Adrenal gland (tissue), 12 donors: ENCODE results near the gene MOB3B. TPM values are rescaled to one million over a fixed set of nuclear protein-coding genes. Genes with fewer than 3 reads are reported as not detected.

Experiments used
- DNase-seq, 7 donors: peaks; one replicate each; pipeline ENCODE4 v3.0.0-alpha.2; 2019 to 2020
- H3K27ac ChIP-seq, 5 donors: fragments of 200-600 bp; sonication (generic) in 4 of 5; 1 replicate in 3 of 5; 2 replicates in 2 of 5; pipeline versions ENCODE4 v1.5.1 to v1.8.0; 2016 to 2020; ENCODE audit warnings: mild to moderate bottlenecking in 1 of 5
- H3K27me3 ChIP-seq: fragments of 200-600 bp; 2 replicates; pipeline ENCODE4 v1.8.0; 2021
- H3K36me3 ChIP-seq, 2 donors: fragments of 200-600 bp; replicated peaks in 1 of 2; 1 replicate in 1 of 2; 2 replicates in 1 of 2; pipeline versions ENCODE4 v1.5.1 to v1.8.0; 2018 to 2022
- H3K4me1 ChIP-seq, 2 donors: fragments of 200-600 bp; replicated peaks in 1 of 2; 1 replicate in 1 of 2; 2 replicates in 1 of 2; pipeline versions ENCODE4 v1.5.1 to v1.8.0; 2018 to 2021
- H3K4me3 ChIP-seq, 4 donors: fragments of 200-600 bp; sonication (generic) in 3 of 4; one replicate each; pipeline ENCODE4 v1.5.1; 2016 to 2018
- H3K9me3 ChIP-seq, 3 donors: fragments of 200-600 bp; sonication (generic) in 1 of 3; replicated peaks in 1 of 3; 1 replicate in 2 of 3; 2 replicates in 1 of 3; pipeline versions ENCODE4 v1.5.1 to v1.8.0; 2016 to 2021
- POLR2A ChIP-seq, 2 donors: fragments of 450-650 bp; IDR thresholded peaks; one replicate each; pipeline ENCODE4 v1.6.1; 2017; ENCODE audit warnings: antibody characterized with exemption in 2 of 2, mild to moderate bottlenecking in 2 of 2, moderate library complexity in 1 of 2
- WGBS, 4 donors: extraction: QIAGEN DNeasy Blood & Tissue Kit in 2 of 4; methylation state at CpG; one replicate each; pipeline versions ENCODE4 v1.1.5 to v1.1.7; 2013 to 2017; 5-methylcytosine and 5-hydroxymethylcytosine counted together
- intact Hi-C, 2 donors: fragments of 100-400 bp; cut with DNase I; formaldehyde crosslinking; loops; one replicate each; pipeline versions ENCODE4 v1.14.1 to v1.15.0; 2022 to 2023
- polyA plus RNA-seq, 3 donors: library from polyadenylated mRNA; stranded (reverse); fragments of 200-250 nt in 2 of 3; fragments of 350-450 nt in 1 of 3; fragmentation: Illumina TruSeq in 1 of 3; extraction: RNeasy Lipid Tissue Mini Kit (QIAGEN cat#74804) in 1 of 3; gene quantifications; one replicate each; pipeline ENCODE4 v1.2.3, GENCODE V29; 2013 to 2014
- total RNA-seq, 9 donors: library from RNA; depleted of rRNA in 4 of 9; stranded (reverse); fragments of >200 nt in 4 of 9; fragments of 120-200 nt in 1 of 9; fragmentation: NEBNext Ultra II Directional in 1 of 9; extraction: Animal tissue kit (Norgen Biotek cat#: 25700) in 1 of 9; gene quantifications; one replicate each; pipeline versions ENCODE4 v1.1.0 to v1.2.4, GENCODE V29; 2013 to 2023
- TF ChIP-seq, protein P1 (sequence below), 6 experiments: fragments of 450-650 bp in 4 of 6; fragments of 200-600 bp in 2 of 6; sonication (generic) in 1 of 6; IDR thresholded peaks; 1 replicate in 5 of 6; 2 replicates in 1 of 6; pipeline versions ENCODE4 v1.5.1 to v1.8.0; 2016 to 2021; ENCODE audit warnings: antibody characterized with exemption in 6 of 6, mild to moderate bottlenecking in 2 of 6, moderate library complexity in 1 of 6
- donor health status: healthy with polysubstance abuse.
- donor health status: Bipolar disorder and iron deficiency.
- donor health status: DM: yes; HTN: yes; CAD: no.
- donor health status: DM: no; HTN: no; CAD: no.
- donor health status: DM: no; HTN: no; CAD: no.
- donor health status: DM: yes; HTN: yes; CAD: no.

Gene MOB3B
- total and polyA plus RNA-seq, 12 donors: 1.3 to 9.0 (median 3.4) TPM

DNA sequence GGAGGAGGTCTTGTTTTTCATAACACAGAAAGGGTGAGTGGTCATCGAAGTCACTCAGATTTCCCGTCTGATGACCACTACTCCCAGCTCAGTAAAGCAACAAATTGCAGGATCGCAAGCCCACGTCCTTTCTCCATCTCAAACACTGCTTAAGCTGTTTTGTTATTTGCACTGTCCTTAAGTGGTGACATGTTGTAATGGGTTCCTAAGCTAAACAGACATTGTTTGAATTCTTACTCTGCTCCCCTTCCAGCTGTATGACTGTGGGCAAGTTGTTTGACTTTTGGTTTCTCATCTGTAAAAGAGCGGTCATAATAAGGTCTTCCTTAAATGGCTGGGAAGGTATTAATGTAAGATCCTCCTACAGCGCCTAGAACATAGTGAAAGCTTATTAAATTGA is 169.9 kb downstream of the MOB3B start:
- 95 to 100% (median 96%) methylated on average over 6 of the region's 6 CpGs for WGBS, 4 donors
- Histone ChIP-seq H3K4me3 (no peak overlapping the region), H3K9me3 (no peaks in the 10 kb centered on the region), H3K27me3 (no peaks in the 10 kb centered on the region), H3K4me1 (peaks cover 0 to 11% of the 10 kb centered on the region in 2 donors), H3K36me3 (no peaks in the 10 kb centered on the region), H3K27ac (no peak overlapping the region)
- TF ChIP-seq, protein P1, sequence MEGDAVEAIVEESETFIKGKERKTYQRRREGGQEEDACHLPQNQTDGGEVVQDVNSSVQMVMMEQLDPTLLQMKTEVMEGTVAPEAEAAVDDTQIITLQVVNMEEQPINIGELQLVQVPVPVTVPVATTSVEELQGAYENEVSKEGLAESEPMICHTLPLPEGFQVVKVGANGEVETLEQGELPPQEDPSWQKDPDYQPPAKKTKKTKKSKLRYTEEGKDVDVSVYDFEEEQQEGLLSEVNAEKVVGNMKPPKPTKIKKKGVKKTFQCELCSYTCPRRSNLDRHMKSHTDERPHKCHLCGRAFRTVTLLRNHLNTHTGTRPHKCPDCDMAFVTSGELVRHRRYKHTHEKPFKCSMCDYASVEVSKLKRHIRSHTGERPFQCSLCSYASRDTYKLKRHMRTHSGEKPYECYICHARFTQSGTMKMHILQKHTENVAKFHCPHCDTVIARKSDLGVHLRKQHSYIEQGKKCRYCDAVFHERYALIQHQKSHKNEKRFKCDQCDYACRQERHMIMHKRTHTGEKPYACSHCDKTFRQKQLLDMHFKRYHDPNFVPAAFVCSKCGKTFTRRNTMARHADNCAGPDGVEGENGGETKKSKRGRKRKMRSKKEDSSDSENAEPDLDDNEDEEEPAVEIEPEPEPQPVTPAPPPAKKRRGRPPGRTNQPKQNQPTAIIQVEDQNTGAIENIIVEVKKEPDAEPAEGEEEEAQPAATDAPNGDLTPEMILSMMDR (IDR thresholded peaks at IDR 0.05): no peak
- no peak for DNase-seq
- intact Hi-C loops: no loop called here

DNA sequence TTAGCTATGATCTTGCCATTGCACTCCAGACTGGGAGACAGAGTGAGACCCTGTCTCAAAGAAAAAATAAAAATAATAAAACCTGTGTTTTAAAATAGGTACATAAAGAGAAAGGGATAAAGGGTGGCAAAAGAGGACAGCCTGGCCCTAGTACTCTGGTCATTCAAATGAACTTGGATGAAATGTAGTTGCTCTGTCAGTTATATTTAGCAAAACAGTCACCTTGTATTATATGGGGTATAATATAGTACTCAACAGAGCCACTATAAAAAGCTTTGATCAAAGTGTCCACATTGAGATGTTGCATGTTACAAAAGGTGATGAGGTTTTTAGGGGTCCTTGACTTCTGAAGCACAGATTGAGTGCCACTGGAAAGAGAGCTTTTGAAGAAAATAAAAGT is 171.6 kb downstream of the MOB3B start:
- no peaks in the 10 kb centered on the region for H3K9me3 ChIP-seq
- no peak overlapping the region for H3K27ac ChIP-seq
- peaks cover 0 to 25% of the 10 kb centered on the region in 2 donors for H3K4me1 ChIP-seq
- no peak for DNase-seq
- TF ChIP-seq, protein P1 (IDR thresholded peaks at IDR 0.05): no peak
- no peak for TF ChIP-seq POLR2A (IDR thresholded peaks at IDR 0.05)
- H3K27me3 ChIP-seq: no peaks in the 10 kb centered on the region
- H3K4me3 ChIP-seq: no peak overlapping the region
- intact Hi-C loops: no loop called here
- no peaks in the 10 kb centered on the region for H3K36me3 ChIP-seq

DNA sequence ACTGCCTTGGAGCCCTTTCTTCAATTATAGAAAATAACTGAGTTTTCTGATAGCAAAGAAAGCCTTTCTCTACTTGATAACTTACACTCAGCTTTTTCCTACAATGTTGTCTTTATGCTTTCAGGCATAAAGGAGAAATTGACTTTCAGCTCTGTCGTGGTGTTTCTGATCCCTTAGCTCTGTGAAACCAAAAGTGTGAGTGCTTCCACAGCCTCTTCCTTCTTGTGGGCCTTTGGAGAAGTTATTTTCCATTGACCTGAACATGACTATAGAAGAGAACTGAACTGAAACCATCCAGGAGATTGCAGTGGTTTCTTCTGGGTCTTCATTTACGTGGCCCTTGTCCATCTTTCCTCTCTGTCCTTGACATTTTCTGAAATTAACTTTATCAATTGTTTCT is 173.2 kb downstream of the MOB3B start:
- DNase-seq: no peak
- TF ChIP-seq, protein P1 (IDR thresholded peaks at IDR 0.05): no peak
- TF ChIP-seq POLR2A (IDR thresholded peaks at IDR 0.05): no peak
- WGBS, 4 donors: 35 to 47% (median 41%) methylated on average over 2 of the region's 2 CpGs
- no peak overlapping the region for H3K4me3 ChIP-seq
- H3K27ac ChIP-seq: peak overlapping the region in 2 of 5 donors; percentile 37 to 50
- H3K27me3 ChIP-seq: no peaks in the 10 kb centered on the region
- no peaks in the 10 kb centered on the region for H3K36me3 ChIP-seq
- no peaks in the 10 kb centered on the region for H3K9me3 ChIP-seq
- intact Hi-C loops: no loop called here
- peaks cover 0 to 29% of the 10 kb centered on the region in 2 donors for H3K4me1 ChIP-seq

DNA sequence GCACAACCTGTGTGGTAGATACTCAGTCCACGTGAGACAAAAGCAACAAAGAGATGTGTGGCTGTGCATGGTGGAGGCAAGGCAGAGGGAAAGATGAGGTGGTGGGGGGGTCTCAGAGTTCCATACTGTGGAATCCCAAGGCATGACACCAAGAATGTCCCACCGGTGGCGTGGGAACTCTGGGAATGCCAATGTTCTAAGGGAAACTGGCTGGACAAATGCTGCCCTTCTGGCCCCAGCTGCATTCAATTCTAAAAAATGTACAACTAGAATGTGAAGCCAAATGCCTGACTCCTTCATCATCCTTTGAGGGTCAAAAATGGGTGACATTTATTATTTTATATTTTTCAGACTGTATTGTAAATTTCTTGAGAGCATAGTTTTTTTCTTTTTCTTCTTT is 174.4 kb downstream of the MOB3B start:
- 77 to 95% (median 87%) methylated on average over 3 of the region's 3 CpGs for WGBS, 4 donors
- intact Hi-C loops: no loop called here
- TF ChIP-seq, protein P1 (IDR thresholded peaks at IDR 0.05): no peak
- no peak for TF ChIP-seq POLR2A (IDR thresholded peaks at IDR 0.05)
- H3K4me1 ChIP-seq: peaks cover 0 to 29% of the 10 kb centered on the region in 2 donors
- no peaks in the 10 kb centered on the region for H3K36me3 ChIP-seq
- no peak for DNase-seq
- H3K27ac ChIP-seq: no peak overlapping the region
- no peaks in the 10 kb centered on the region for H3K9me3 ChIP-seq
- no peaks in the 10 kb centered on the region for H3K27me3 ChIP-seq
- no peak overlapping the region for H3K4me3 ChIP-seq
